ENCODE data around the gene CLEC3B.

The CLEC3B gene

GRCh38 chr3:45084820-45085816 is 59.0 kb downstream of the CLEC3B start:
- Histone ChIP-seq H3K27me3 (ENCODE audit: insufficient read depth, poor library complexity, severe bottlenecking) (no peaks in the 10 kb centered on the region), H3K27ac (replicated peaks) (no peak overlapping the region), H3K4me3 (replicated peaks; ENCODE audit: insufficient read depth, low read length) (no peak overlapping the region)
- no peak for DNase-seq (ENCODE audit: low read depth in 1 of 2, low spot score in 1 of 2)
- TF ChIP-seq GABPA (IDR thresholded peaks at IDR 0.05; ENCODE audit: low read depth) (no peak), POLR2AphosphoS5 (IDR thresholded peaks at IDR 0.05; ENCODE audit: low read depth) (no peak), SPI1 (IDR thresholded peaks at IDR 0.05; ENCODE audit: borderline replicate concordance, low read depth) (no peak; the same call in 1 of the 2 replicates), REST (IDR thresholded peaks at IDR 0.05; ENCODE audit: insufficient replicate concordance, low read depth) (no peak), CTCF (IDR thresholded peaks at IDR 0.05; ENCODE audit: insufficient read depth, low read length) (no peak)
